ENCODE data around the gene SMIM3.

The SMIM3 gene

DNA sequence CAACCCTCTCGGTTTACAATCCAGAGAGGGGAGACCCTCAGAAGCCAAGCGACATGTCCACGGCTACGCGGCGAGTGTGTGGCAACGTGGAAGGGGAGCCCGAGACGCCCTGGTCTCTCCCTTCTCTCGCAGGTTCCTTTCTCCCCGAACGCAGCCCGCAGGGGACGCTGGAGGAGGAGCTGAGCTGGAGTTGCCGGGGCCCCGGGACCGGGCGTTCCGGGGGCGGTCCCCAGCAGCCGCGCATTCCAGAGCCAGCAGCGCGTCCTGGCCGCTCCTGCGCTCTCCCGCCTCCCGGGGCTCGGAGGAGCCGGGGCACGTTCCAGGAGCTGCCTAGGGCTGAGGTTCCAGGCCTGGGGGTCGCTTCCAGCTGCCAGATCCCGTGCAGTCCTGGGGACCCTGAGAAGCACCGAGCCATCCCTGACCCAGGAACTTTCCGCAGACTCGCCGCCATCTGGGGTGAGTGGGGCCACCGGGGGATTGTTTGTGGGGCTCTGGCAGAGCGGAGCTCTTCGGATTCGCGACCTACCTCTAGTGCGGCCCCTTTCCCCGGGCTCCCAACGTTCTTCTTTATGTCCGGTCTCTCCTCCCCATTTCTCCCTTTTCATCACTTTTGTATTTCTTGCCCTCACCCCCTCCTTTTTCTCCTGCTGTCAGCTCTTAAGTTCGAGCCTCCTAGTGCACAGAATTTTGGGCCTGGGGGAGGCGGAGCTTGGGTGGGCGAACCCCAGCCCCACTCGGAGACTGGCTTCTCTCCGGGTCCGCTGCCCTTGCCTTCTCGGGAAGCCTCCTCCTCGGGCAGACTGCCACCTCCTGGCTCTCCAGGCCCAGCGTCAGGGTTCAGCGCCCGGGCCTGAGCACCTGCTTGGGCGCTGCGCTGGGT, at the start of gene SMIM3:
SMIM3 (plus strand) TSS at position 241 of the 880 bp plus-strand sequence. CDS start 16,684 bp downstream, outside the sequence.
- DNase-seq = peak; percentile 37 to 70 (median 56)

DNA sequence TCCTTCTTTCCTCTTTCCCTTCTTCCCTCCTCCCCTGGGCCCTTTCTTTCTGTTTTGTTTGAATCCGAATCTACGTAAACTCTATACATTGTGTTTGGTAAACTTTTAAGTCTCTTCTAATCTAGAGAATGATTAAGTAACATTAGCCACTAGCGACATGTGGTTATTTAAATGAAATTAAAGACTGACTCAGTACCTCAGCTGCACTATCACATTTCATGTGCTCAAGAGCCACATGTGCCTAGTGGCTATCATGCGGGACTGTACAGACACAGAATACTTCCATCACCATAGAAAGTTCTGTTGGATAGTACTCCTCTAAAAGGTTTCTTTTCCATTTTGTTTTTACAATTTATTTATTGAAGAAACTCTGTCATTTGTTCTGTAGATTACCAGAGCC, 48.7 kb upstream of the SMIM3 start:
- no peak for DNase-seq

- no peak for DNase-seq
Observed at GRCh38 chr5:150731669-150732242, 46.8 kb upstream of the SMIM3 start.

GRCh38 chr5:150734579-150735384, 43.8 kb upstream of the SMIM3 start:
- no peak for DNase-seq

DNA sequence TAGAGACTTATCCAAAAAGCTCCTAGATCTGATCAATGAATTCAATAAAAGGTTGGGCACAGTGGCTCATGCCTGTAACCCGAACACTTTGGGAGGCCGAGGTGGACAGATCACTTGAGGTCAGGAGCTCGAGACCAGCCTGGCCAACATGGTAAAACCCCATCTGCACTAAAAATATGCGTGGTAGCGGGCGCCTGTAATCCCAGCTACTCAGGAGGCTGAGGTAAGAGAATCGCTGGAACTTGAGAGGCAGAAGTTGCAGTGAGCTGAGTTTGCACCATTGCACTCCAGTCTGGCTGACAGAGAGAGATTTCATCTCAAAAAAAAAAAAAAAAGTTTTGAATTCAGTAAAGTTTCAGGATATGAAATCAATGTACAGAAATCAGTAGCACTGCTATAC, 39.7 kb upstream of the SMIM3 start:
- DNase-seq = no peak

DNA sequence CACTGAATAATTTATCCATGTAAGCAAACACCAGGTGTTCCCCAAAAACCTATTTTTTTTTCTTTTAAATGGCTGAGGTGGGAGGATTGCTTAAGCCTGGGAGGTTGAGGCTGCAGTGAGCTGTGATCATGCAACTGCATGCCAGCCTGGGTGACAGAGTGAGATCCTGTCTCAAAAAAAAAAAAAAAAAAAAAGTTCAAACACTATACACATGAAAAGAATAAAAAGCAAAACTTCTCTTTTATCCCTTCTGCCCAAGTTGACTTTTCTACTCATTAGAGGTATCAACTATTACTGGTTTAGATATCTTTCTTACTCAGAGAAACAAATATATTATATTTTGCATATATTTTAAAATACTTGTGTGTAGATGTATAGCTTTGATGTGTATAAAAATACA, 37.6 kb upstream of the SMIM3 start:
- peak in 2 of 6 experiments; percentile 9 to 16 for DNase-seq

DNA sequence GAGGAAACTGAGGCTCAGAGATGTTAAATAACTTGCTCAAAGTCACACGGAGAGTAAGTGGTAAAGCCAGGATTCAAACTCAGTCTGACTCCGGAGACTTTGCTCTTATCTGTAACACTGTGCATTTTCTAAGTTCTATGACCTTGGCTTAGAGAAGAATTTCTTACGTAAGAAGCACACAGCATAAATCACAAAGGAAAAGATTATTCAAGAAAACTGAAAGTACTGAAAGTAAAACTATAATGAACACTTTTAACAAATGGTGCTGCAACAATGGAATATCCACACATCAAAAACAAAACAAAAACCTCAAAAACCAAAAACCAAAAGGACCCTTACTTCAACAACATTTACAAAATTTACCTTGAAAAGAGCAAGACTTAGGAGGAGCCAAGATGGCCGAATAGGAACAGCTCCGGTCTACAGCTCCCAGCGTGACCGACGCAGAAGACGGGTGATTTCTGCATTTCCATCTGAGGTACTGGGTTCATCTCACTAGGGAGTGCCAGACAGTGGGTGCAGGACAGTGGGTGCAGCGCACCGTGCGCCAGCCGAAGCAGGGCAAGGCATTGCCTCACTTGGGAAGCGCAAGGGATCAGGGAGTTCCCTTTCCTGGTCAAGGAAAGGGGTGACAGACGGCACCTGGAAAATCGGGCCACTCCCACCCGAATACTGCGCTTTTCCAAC, 36.0 kb upstream of the SMIM3 start:
- peak in 1 of 6 experiments; percentile 3 for DNase-seq

DNA sequence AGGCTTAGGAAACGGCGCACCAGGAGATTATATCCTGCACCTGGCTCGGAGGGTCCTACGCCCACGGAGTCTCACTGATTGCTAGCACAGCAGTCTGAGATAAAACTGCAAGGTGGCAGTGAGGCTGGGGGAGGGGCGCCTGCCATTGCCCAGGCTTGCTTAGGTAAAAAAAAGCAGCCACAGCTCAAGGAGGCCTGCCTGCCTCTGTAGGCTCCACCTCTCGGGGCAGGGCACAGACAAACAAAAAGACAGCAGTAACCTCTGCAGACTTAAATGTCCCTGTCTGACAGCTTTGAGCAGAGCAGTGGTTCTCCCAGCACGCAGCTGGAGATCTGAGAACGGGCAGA, 35.4 kb upstream of the SMIM3 start:
- DNase-seq = peak in 1 of 6 experiments; percentile 3

DNA sequence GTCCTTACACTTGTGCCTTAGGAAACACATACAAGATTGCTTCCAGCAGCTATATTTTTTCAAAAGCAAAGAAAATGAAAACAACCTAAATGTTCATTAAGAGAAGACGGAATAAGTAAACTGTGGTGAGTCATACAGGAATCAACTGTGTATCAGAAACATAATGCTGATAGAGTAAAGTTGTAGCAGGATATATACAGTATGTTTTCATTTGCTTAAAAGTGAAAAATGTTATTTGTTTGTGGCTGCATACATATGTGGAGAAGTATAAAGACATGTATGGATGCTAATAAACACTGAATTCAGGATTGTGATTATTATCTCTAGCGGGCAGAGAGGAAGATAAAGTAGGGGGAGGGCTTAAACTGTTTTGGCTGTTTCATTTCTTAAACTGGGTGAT, 28.1 kb upstream of the SMIM3 start:
- no peak for DNase-seq

DNA sequence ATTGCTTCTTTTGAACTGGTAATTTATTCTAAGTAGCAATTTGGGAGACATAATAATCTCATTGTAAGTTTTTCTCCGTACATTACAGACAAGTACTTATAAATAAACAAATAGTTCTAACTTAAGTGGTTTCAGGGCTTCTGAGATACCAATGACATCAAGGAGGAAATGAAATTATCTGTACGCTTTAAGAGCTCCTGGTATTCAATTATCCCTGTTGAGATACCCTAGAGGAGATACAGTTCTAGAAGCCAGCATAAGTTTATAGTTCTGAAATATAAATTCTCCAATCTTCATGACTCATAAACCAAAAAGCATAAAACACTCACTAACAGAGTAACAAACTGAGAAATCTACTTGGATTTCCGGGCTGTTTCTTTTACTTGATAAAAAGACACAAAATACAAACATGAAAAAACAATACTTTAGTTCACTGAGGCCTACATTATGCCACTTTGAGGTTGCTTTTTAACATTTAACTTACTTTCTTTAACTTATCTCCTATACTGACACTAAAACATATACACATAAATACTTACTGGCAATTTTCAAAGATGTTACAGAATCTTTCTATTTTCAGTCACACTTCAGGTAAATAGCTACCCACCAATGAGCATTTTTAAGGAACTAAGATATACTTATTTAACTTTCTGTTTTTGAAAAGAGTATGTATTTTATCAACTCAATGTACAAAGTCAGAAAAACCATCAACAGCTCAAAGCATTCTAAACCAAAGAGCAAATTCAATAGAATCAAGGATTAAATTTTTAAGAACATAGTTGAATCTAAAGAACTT, 27.3 kb upstream of the SMIM3 start:
- DNase-seq = no peak

- no peak for DNase-seq
Observed at GRCh38 chr5:150753463-150753862, 25.1 kb upstream of the SMIM3 start.

GRCh38 chr5:150753863-150754262, 24.7 kb upstream of the SMIM3 start:
- no peak for DNase-seq

DNA sequence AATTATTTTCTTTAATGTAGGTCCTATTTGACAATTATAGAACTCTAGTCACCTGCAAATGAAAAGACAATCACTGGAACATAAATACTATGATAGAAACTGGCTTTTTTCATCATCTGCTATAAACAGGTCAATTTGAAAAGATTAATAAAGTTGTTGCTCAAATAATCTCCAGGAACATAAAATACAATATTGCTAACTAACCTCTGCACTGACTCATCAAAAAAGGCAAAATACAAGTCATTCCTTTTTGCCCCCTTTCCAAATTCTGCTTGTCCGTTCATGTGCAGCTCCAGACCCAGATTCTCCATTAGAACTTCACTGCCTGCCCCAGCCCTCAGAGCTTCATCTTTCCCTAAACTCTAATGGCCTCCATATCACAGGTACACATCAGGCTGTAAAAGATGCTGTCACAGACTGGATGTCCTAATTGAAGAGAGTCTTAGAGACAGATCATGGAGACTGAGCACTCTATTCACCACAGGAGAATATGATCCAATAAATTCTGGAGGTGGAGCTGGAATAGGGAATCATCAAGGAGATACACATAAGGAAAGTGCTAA, 21.4 kb upstream of the SMIM3 start:
- DNase-seq = no peak

- DNase-seq = no peak
Observed at GRCh38 chr5:150758203-150758530, 20.4 kb upstream of the SMIM3 start.

GRCh38 chr5:150758531-150759333, 19.8 kb upstream of the SMIM3 start, which contains the start of gene DCTN4:
Gene DCTN4 (minus strand): TSS chr5:150759017. CDS start chr5:150758993, 24 bp downstream.
- DNase-seq = peak; percentile 88 to 99 (median 96)

DNA sequence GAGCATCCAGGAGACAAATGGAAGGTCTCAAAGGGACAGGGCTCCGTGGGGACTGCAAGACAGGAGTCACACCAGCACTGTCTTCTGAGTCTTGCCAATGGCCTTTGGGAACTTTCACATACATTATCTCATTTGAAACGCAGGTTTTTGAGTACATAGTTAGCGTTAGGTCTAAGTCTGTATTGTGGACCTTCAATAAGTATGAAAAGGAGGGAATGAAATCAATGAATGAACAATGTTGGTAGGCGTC, 19.3 kb upstream of the SMIM3 start:
- no peak for DNase-seq

DNA sequence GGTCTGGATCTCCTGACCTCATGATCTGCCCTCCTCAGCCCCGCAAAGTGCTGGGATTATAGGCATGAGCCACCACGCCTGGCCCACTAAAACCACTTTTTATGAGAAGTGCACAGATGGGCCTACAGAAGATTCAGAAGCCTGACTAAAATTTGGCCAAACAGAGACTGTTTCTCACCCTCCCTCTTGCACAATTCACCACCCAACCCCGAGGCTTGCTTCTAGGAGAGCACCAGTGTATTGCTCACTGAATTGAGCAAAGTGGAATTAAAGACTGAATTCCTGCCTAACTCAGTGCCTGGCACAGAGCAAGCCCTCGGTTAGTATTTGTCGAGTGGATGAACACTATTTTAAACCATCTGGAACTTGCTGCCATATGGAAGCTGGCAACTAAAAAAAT, 16.3 kb upstream of the SMIM3 start:
- DNase-seq = no peak

GRCh38 chr5:150763023-150763769, 15.4 kb upstream of the SMIM3 start:
- DNase-seq = no peak

- no peak for DNase-seq
Observed at GRCh38 chr5:150764530-150764929, 14.0 kb upstream of the SMIM3 start.

DNA sequence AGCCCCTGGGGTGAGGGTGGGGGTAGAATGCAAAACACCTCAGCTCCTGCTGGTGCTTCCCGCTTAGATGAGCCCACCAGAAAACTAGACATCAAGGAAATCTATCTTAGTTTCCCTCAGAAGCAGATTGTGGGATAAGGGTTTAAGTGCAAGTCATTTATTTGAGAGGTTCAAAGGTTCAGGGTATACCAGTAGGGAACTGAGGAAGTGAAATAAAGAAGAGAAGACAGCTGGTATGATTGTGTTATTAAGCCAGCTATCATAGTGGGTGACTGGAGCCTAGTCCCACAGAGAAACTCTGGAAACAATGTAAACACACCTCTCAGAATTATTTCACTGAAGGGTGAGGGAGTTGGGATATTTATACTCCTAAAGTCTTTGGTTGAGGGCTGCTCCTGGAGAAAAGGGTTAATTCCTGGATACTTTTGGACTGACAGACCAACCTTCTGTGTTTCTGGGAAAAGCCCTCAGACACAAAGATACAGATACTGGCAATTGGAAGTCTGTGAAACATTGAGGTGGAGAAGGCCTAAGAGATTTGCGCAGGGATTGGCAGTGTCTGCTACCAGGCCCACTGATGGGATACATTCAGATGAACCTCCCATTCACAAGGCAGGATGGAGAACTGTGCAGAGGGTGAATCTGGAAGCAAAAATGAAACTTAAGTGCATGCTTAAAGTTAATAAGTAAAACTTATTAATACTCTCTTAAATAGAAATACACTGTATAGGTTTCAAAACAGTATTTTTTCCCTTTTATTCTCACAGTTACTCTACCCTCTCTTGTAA, 13.4 kb upstream of the SMIM3 start:
- no peak for DNase-seq
